GM19397 (cell line): ENCODE data around the gene MLPH.

Experiments
- ATAC-seq: cut with Tn5 transposase; IDR thresholded peaks from one replicate; pipeline ENCODE4 v1.9.1; 2021; ENCODE audit warnings: mild to moderate bottlenecking, moderate library complexity; ENCODE audit not compliant: unreplicated experiment

The MLPH gene

GRCh38 chr2:237496428-237496827, 9.4 kb downstream of the MLPH start:
- ATAC-seq = no peak

DNA sequence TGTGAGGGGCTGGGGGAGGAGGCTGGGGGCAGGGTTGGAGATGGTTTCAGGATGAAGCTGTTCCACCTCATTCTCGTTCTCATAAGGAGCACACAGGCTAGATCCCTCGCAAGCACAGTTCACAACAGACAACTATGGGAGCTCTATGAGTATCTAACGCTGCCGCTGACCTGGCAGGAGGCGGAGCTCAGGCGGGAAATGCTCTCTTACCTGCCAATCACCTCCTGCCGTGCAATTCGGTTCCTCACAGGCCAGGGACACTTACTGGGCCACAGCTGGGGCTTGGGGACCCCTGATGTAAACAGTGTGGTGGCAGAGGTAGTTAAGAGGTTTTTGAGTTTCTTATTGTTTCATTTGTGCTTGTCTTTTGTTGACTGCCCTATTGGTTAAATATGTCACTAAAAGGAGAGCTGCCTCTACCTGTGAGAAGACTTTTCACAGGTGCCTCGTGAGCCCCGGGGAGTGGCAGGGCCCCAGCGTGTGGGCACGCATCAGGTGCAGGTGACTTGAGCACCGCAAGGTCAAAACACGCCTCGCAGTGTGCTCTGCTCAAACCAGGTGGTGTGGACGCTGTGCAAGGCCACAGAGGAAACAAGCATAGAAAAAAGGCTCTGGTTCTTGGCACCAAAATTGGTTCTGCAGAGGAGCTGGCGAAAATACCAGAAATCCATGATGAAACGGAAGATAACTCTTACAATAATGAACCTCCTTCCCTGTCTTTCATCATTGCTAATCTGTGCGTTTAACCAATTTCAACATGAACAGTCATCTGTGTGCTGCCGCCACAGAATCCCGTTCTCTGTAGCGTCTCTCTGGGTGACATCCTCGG, 10.2 kb downstream of the MLPH start:
- no peak for ATAC-seq

DNA sequence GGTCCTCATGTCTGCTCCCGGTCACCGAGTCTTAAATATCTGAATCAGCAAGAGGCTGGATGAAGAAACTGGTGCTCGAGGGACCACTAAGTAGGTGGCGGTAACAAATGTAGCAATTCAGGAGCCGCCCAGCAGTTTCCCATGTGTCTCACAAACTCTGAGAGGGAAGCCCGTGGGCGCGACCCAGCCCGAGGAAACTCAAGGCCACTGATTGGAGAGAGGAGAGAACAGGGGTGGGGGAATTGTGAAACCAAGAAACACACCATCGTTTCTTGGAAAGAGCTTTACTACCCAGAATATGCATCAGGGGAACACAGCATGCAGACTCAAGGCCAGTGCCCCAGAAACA, 10.8 kb downstream of the MLPH start:
- ATAC-seq = no peak

DNA sequence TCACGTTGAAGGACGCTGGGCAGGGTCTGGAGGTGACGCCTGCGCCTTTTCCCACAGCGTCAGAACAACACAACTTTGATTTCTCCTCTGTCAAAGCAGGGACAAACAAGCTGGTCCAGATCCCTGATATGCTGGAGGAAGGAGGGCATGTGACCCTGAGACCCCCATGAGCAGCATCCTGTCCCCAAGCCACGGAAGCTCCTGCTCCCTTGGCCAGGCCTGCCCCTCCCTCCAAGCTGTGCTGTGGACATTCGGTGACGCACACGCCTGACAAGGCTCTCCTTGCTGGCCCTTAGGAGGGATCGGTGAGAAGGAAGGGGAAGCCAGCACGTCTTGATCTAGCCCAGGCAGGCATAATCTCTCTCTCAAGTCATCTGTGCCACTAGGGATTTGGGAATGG, 11.3 kb downstream of the MLPH start:
- ATAC-seq = no peak

DNA sequence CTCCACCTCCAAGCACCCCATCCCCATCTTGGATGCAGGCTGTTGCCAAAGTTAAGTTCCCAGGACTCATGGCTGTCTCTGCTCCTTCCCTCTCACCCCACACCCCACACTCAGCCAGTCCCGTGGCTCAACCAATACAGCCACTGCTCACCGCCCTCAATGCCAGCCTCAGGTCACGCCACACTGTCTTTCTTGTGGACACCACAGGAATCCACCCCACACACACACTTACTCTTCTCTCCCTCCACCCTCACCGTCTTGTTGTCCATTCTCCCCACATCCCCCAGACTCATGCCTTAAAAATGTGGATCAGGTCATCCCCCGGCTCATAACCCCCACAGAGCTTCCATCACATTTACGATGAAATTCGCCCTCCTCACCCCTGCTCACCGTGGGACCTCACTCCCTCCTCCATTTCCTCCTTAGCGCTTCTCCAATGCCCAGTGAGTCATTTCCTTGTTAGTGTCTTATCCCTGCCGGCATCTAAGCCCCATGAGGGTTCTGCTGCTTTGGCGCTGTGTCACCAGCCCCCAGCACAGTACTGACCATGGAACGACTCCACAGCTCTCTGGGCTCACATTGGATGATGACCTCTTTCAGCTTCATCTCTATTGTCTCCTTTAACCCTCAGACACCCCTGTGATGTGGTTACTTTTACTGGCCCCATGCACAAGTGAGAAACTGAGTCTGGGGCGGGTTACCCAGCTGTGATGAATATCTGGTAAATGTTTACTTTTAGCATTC, 13.8 kb downstream of the MLPH start:
- no peak for ATAC-seq

GRCh38 chr2:237501892-237502513, 15.0 kb downstream of the MLPH start:
- ATAC-seq = no peak

GRCh38 chr2:237503201-237503600, 16.1 kb downstream of the MLPH start:
- no peak for ATAC-seq

DNA sequence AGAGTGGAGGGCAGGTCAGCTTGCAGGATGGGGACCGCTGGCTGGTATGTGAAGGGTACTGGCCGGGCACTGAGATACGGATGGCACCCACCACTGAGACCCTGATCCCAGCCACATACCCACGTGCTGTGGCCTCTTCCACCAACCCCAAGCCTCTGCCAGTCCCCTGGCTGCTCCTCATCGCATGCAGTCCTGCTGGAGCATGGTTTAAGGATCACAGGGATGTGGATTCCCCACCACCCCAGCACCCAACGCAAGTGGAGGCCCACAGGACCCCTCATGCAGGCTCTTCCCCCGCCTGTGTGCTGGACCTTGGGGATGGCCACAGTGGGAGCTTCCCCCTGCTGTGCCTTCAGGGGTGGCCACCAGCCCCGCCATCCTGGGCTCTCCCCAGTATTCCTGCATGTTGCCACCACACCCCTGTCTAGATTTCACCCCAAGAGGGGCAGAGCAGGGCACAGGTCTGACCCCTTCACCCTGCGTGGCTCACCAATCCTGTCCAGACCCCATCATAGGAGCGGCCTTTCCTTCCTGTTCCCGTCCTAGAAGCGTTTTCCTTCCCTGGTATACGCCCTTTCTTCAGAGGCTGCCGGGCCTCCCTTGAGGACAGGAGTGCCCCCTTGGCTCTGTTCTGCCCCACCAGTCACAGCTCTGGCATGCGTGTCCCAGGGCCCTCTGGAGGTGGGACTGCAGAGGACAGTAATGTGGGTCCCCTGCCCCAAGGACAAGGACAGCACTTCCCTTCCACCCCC, 18.3 kb downstream of the MLPH start:
- no peak for ATAC-seq

GRCh38 chr2:237507512-237507911, 20.5 kb downstream of the MLPH start:
- ATAC-seq = no peak

- ATAC-seq = no peak
These were observed 21.3 kb downstream of the MLPH start for GRCh38 chr2:237508361-237508760.

DNA sequence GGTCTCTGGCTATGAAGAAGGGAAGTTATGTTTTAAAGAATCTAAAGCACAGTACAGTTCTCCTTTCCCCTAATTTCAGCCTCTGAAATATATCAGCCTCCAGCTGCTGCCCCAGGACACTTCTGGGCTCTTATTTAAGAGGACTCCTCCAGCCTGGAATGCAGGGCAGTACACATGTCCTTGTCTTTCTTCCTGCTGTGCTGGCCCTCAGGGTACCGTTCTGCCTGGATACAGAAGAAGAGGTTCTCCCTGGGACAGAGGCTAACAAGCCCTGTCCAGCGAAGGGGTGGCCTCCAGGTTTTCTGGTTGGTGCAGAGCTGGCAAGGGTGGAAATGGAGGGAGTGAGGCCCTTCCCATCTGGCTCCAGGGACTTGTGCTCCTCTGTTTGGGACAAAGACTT, 22.1 kb downstream of the MLPH start:
- no peak for ATAC-seq

DNA sequence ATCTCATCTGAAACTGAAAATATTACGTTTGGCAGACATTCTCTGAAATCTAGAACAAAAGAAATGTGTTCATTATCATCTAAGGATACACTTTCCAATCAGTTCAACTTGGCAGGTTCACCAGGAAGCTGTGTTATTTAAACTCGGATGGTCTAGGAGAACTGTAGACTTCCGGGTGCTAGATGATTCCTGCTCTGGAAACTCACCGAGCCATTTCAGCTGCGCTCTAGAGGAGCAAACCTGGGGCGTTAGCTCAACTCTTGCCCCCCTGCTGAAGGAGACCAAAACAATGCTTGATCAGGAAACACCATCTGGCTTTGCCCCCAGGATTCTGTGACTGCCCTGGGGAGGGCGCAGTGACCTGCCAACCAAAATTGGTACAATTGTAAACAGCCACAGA, 22.9 kb downstream of the MLPH start:
- ATAC-seq = no peak

DNA sequence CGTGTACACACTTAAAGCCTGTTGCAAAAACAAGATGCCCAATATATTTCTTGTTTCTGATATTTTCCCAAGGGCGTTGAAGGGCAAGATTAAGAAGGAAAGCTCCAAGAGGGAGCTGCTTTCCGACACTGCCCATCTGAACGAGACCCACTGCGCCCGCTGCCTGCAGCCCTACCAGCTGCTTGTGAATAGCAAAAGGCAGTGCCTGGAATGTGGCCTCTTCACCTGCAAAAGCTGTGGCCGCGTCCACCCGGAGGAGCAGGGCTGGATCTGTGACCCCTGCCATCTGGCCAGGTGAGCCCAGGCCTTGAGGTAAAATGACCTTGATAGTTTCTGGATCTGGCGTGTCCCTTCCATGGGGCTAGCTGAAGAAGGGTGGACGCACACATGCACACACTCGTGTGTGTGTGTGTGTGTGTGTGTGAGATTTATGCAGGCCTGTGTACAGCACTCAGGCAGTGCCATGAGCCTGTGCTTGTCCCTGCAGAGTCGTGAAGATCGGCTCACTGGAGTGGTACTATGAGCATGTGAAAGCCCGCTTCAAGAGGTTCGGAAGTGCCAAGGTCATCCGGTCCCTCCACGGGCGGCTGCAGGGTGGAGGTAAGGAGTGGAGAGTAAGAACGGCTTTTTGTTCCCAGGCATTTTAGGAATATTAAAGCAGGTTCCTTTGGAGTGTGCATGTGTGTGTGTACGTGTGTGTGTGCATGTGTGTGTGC, 23.6 kb downstream of the MLPH start:
- ATAC-seq = no peak

DNA sequence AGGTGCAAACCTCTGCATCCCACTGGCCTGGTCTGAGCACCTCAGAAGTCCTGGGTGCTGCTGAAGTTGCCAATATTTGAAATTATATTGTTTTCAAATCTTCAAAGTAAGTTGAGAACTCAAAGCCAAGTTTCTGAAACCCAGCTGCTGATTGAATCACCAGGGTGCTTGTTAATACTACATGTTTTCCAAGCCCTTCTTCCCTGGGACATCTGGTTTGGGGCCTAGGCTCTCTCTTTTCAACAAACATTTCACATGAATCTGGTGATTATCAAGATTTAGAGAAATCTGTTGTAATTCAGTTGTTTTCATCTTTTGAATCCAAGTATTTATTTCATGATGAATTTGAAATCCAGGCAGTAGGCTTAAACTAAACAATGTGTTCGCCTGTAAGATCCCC, 24.4 kb downstream of the MLPH start:
- no peak for ATAC-seq

- ATAC-seq = no peak
These were observed 24.9 kb downstream of the MLPH start for GRCh38 chr2:237511885-237512405.

- no peak for ATAC-seq
These were observed 25.9 kb downstream of the MLPH start for GRCh38 chr2:237512774-237513466.

- no peak for ATAC-seq
These were observed 26.6 kb downstream of the MLPH start for GRCh38 chr2:237513693-237514092.

DNA sequence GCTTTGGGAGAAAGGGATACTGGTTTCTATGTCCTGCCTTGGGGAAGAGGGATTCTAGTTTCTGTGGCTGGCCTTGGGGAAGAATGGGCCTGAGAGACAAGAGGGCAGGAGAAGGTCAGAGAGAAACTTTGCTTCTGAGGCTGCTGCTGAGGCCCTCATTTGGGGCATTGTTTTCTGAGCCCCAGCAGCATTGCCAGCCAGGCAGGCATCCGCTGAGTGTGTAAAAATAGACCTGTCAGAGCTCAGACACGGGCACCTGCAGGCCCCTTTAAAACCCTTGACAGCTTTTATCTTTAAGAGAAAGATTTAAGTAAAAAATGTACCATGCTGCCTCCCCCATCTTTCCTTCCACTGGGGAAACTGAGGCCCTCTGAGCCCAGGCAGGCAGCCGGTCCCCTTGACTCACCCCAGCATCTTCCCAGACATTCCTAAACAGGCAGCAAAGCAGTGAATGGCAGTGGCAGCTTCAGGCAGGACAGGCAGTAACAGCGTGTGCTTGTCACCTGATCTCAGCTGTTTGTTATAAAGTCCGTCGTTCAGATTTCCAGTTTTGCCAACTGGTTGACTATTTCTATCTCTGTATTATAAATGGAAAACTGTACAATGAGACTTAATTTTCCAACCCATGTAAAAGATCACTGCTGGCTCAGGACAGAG, 27.6 kb downstream of the MLPH start:
- ATAC-seq = no peak

DNA sequence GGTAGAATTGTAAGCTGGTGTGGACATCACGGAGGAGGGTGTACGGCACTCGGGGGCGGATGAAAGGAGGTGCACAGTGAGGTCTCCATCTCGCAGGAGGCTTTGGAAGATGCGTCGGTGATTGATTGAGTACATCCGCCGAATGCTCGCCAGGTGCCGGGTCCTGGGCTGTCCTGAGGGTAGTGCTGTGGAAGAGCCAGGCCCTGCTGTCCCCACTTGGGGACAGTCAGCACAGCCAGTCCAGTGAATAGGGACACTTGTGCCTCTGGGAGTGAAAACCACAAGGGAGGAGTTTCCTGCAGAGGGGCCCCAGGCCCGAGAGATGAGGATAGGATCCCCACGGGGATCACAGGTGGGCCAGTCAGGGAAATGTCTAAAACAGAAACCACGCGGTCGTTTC, 28.1 kb downstream of the MLPH start:
- no peak for ATAC-seq
